Activated B cell treated with CpG ODN at 0.5 μM for 24 hours (primary cell): Measurements from ENCODE around the gene MYO1E. TPM values are rescaled to one million over a fixed set of nuclear protein-coding genes. Genes with fewer than 3 reads are reported as not detected.
A peak's percentile ranks its signal among the peaks of the same experiment; 100 is the strongest.

Experiments used
- ATAC-seq: fragments of 200-7000 bp; cut with Tn5 transposase; one replicate; pipeline ENCODE4 v1.10.0; 2021; ENCODE audit warnings: low read depth, mild to moderate bottlenecking, moderate library complexity
- CTCF ChIA-PET: fragments of 350-600 bp; sonication (Branson Sonifier 250); formaldehyde crosslinking; loops from one replicate; lab custom pipeline; 2021; ENCODE audit warnings: antibody characterized with exemption; lab: Charles Lee
- POLR2A ChIA-PET: fragments of 350-600 bp; sonication (Branson Sonifier 250); formaldehyde crosslinking; loops from one replicate; lab custom pipeline; 2021; ENCODE audit warnings: antibody characterized with exemption; lab: Charles Lee
- DNase-seq: peaks from one replicate; pipeline ENCODE4 v3.0.0; 2022
- H3K27ac Mint-ChIP-seq: one replicate; pipeline ENCODE4 v1.8.0; 2020; ENCODE audit warnings: mixed read lengths
- H3K27me3 Mint-ChIP-seq: one replicate; pipeline ENCODE4 v1.8.0; 2021; ENCODE audit warnings: mixed read lengths
- H3K36me3 Mint-ChIP-seq: one replicate; pipeline ENCODE4 v1.8.0; 2021; ENCODE audit warnings: low read depth, mixed read lengths
- H3K4me1 Mint-ChIP-seq: one replicate; pipeline ENCODE4 v1.8.0; 2021; ENCODE audit warnings: mixed read lengths
- H3K4me3 Mint-ChIP-seq: one replicate; pipeline ENCODE4 v1.8.0; 2020; ENCODE audit warnings: mild to moderate bottlenecking, mixed read lengths
- H3K9me3 Mint-ChIP-seq: one replicate; pipeline ENCODE4 v1.8.0; 2020; ENCODE audit warnings: mixed read lengths
- CTCF ChIP-seq: fragments of 200-600 bp; IDR thresholded peaks from one replicate; pipeline ENCODE4 v1.8.0; 2022; ENCODE audit warnings: antibody characterized with exemption, mild to moderate bottlenecking
- intact Hi-C: fragments of 100-400 bp; cut with micrococcal nuclease; formaldehyde crosslinking; loops from one replicate; pipeline ENCODE4 v1.15.1; 2024
- total RNA-seq: library from RNA; stranded (reverse); gene quantifications from 2 replicates; pipeline ENCODE4 v1.2.3, GENCODE V29; 2022

MYO1E gene
- total RNA-seq, 1 donor from 2014 or later, result 186 TPM

DNA sequence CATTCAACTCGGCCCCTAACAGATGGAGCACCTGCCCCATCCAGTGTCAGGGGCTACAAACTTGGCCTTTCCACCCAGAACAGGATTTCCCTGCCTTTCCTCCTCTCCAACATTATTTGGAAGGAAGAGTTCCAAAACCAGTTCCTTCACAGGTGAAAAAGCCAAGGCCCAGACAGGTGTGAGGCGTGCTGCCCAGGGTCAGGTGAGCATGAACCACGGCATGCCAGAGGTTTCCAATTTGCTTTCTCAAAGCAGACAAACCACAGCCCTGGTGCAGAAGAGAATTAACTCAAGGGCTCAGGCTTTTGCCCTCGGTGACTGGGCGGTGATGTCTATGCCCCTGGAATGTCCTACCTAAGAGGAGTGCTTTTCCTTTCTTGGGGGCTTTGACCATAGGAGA is 122.9 kb downstream of the MYO1E start:
- no peak for TF ChIP-seq CTCF
- ATAC-seq (no peak), DNase-seq (no peak)
- CTCF ChIA-PET, result interaction anchor here (1.3 to 4.7 kb wide), 2 partner anchors 162 to 243 kb away, joined by 6 to 50 read pairs; no protein-coding TSS in a partner anchor
- Mint-ChIP-seq H3K27me3 (no peaks in the 10 kb centered on the region), H3K4me1 (peaks cover 65% of the 10 kb centered on the region), H3K9me3 (no peaks in the 10 kb centered on the region), H3K27ac (peak overlapping the region; percentile 93), H3K36me3 (peaks cover 11% of the 10 kb centered on the region), H3K4me3 (peak overlapping the region; percentile 11)
- intact Hi-C loops, result loop anchor here (2.0 to 10.0 kb wide), 5 partner anchors 102 to 435 kb away; partner anchors contain the start of genes BNIP2, MYO1E and SLTM
- POLR2A ChIA-PET, result interaction anchor here (0.6 to 1.1 kb wide), 4 partner anchors 50 to 163 kb away, joined by 3 to 10 read pairs (median 4); partner anchors contain the start of gene MYO1E

- no peak for DNase-seq
- peak overlapping the region; percentile 24 for H3K27ac Mint-ChIP-seq
- ATAC-seq, result peak; percentile 52
- intact Hi-C loops, result loop anchor here (1.0 to 5.0 kb wide), 6 partner anchors 43 to 315 kb away; partner anchors contain the start of gene SLTM
- no peak for TF ChIP-seq CTCF
- no peak overlapping the region for H3K4me3 Mint-ChIP-seq
- H3K27me3 Mint-ChIP-seq, result no peaks in the 10 kb centered on the region
- H3K9me3 Mint-ChIP-seq, result no peaks in the 10 kb centered on the region
- peaks cover 10% of the 10 kb centered on the region for H3K36me3 Mint-ChIP-seq
- POLR2A ChIA-PET, result interaction anchor here (0.6 to 3.7 kb wide), 8 partner anchors 8 to 247 kb away, joined by 3 to 22 read pairs (median 4); no protein-coding TSS in a partner anchor
- CTCF ChIA-PET, result interaction anchor here (0.8 to 5.5 kb wide), 25 partner anchors 8 to 282 kb away, joined by 3 to 50 read pairs (median 5); partner anchors contain the start of gene MYO1E
- peaks cover 71% of the 10 kb centered on the region for H3K4me1 Mint-ChIP-seq
Observed at GRCh38 chr15:59247364-59247763, 125.3 kb downstream of the MYO1E start.

DNA sequence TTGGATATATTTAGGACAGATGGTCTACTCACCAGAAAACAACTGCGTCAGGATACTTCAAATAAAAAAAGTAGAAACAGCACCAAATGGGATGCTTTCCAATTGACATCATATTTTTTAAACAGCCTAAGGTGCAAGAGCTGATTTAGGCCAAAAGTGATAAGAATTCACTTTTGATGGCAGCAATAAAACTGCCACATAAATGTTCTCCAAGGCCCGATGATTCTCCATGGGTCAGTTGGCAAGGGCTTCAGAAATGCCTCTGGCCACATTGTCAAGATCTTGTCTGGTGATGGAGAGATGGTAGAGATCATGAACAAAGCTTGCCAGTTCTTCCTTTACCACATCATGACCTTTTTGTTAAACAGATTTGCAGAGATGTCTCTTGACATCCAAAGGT is 127.1 kb downstream of the MYO1E start:
- ChIA-PET CTCF (interaction anchor here (1.1 to 5.5 kb wide), 9 partner anchors 8 to 284 kb away, joined by 3 to 50 read pairs (median 9); partner anchors contain the start of gene MYO1E), POLR2A (interaction anchor here (1.4 to 3.7 kb wide), 2 partner anchors 53 to 166 kb away, joined by 3 to 22 read pairs; no protein-coding TSS in a partner anchor)
- H3K4me1 Mint-ChIP-seq, result peaks cover 66% of the 10 kb centered on the region
- no peak overlapping the region for H3K4me3 Mint-ChIP-seq
- H3K36me3 Mint-ChIP-seq, result peaks cover 19% of the 10 kb centered on the region
- ATAC-seq (no peak), DNase-seq (no peak)
- H3K27ac Mint-ChIP-seq, result no peak overlapping the region
- H3K9me3 Mint-ChIP-seq, result no peaks in the 10 kb centered on the region
- TF ChIP-seq CTCF, result no peak
- H3K27me3 Mint-ChIP-seq, result no peaks in the 10 kb centered on the region
- intact Hi-C loops, result loop anchor here (5.0 kb wide), 1 partner anchor 313 kb away; the partner anchor contains the start of gene SLTM

DNA sequence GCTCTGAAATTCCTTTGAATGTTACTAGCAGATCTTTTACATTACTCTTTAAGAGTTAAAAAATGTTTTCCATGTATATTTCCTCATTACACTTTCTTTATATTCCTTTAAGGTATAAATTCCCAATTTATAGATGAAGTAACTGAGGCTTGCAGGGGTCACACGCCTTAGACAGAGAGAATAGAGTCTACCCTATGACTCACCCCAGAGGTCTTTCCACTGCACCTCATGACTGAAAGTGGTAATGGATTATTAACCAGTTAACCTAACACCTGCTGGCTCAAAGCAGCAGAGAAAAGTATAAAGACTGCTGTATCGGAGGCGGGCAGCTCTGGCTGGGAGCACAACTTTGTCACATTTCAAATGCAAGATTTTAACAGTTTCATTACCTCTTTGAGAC is 128.3 kb downstream of the MYO1E start:
- no peak for TF ChIP-seq CTCF
- DNase-seq (no peak), ATAC-seq (peak; percentile 76)
- Mint-ChIP-seq H3K27me3 (no peaks in the 10 kb centered on the region), H3K36me3 (peaks cover 21% of the 10 kb centered on the region), H3K4me1 (peaks cover 55% of the 10 kb centered on the region), H3K27ac (peak overlapping the region; percentile 87), H3K9me3 (no peaks in the 10 kb centered on the region), H3K4me3 (peak overlapping the region; percentile 60)
- CTCF ChIA-PET, result interaction anchor here (1.1 to 5.5 kb wide), 2 partner anchors 10 to 249 kb away, joined by 5 to 50 read pairs; no protein-coding TSS in a partner anchor
- intact Hi-C loops, result loop anchor here (5.0 kb wide), 1 partner anchor 267 kb away; no protein-coding TSS in a partner anchor
- POLR2A ChIA-PET, result interaction anchor here (1.3 to 3.7 kb wide), 2 partner anchors 56 to 167 kb away, joined by 3 to 22 read pairs; no protein-coding TSS in a partner anchor

DNA sequence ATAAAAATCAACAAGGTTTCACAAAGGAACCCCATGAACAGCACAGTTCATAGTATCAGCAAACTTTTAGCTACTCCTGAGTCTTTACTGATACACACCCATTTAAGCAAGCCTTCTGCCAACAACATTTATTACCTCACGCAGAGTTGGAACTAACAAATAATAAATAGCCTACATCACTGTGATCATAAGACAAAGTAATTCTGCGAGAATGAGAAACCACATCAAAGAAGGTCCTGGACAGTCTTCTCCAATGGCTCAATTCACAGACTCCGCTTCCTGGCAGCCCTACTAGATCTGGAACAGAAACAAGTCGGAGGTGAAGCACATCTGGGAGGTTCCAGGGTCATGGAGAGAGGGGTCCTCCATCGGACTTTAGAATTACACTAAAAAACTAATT is 129.0 kb downstream of the MYO1E start:
- Mint-ChIP-seq H3K4me3 (no peak overlapping the region), H3K4me1 (peaks cover 48% of the 10 kb centered on the region), H3K36me3 (peaks cover 21% of the 10 kb centered on the region), H3K27me3 (no peaks in the 10 kb centered on the region), H3K9me3 (no peaks in the 10 kb centered on the region), H3K27ac (peak overlapping the region; percentile 87)
- no peak for ATAC-seq
- DNase-seq, result no peak
- intact Hi-C loops, result loop anchor here (5.0 kb wide), 1 partner anchor 266 kb away; no protein-coding TSS in a partner anchor
- CTCF ChIA-PET, result interaction anchor here (0.9 to 1.3 kb wide), 4 partner anchors 9 to 249 kb away, joined by 3 to 5 read pairs (median 3); partner anchors contain the start of gene MYO1E
- POLR2A ChIA-PET, result interaction anchor here (1.1 to 1.3 kb wide), 3 partner anchors 57 to 169 kb away, joined by 3 to 4 read pairs (median 3); partner anchors contain the start of gene MYO1E
- no peak for TF ChIP-seq CTCF
